Upper lobe of left lung (tissue), 6 donors: Measurements from ENCODE around the gene NYAP2. TPM values are rescaled to one million over a fixed set of nuclear protein-coding genes. Genes with fewer than 3 reads are reported as not detected.

Experiments used
- ATAC-seq, 2 donors: fragments of 200-7000 bp; cut with Tn5 transposase; one replicate each; pipeline ENCODE4 v1.9.1; 2022; ENCODE audit warnings: mild to moderate bottlenecking in 2 of 2, moderate library complexity in 2 of 2; ENCODE audit not compliant: low FRiP score in 2 of 2
- DNase-seq, 2 donors: peaks; one replicate each; pipeline ENCODE4 v3.0.0-alpha.2; 2019 to 2020
- H3K27ac ChIP-seq, 4 donors: fragments of 200-600 bp; sonication (generic); one replicate each; pipeline ENCODE4 v1.5.1; 2016 to 2019
- H3K27me3 ChIP-seq, 4 donors: fragments of 200-600 bp; sonication (generic); one replicate each; pipeline ENCODE4 v1.5.1; 2017 to 2019
- H3K36me3 ChIP-seq, 4 donors: fragments of 200-600 bp; sonication (generic); one replicate each; pipeline ENCODE4 v1.5.1; 2016 to 2019
- H3K4me1 ChIP-seq, 4 donors: fragments of 200-600 bp; sonication (generic); one replicate each; pipeline ENCODE4 v1.5.1; 2018 to 2019
- H3K4me3 ChIP-seq, 4 donors: fragments of 200-600 bp; sonication (generic); one replicate each; pipeline ENCODE4 v1.5.1; 2017 to 2019; ENCODE audit warnings: mild to moderate bottlenecking in 2 of 4, moderate library complexity in 1 of 4
- H3K9me3 ChIP-seq, 4 donors: fragments of 200-600 bp; sonication (generic); one replicate each; pipeline ENCODE4 v1.5.1; 2018 to 2019
- EP300 ChIP-seq, 4 donors: sonication (generic); formaldehyde crosslinking; IDR thresholded peaks; one replicate each; pipeline ENCODE4 v1.5.1; 2017; ENCODE audit warnings: antibody characterized with exemption in 4 of 4, control low read depth in 2 of 4
- POLR2A ChIP-seq, 4 donors: fragments of 450-650 bp; IDR thresholded peaks; one replicate each; pipeline ENCODE4 v1.5.1; 2016 to 2017; ENCODE audit warnings: antibody characterized with exemption in 4 of 4, mild to moderate bottlenecking in 2 of 4
- POLR2AphosphoS5 ChIP-seq, 2 donors: sonication (generic); formaldehyde crosslinking; IDR thresholded peaks; one replicate each; pipeline ENCODE4 v1.5.1; 2017; ENCODE audit warnings: antibody characterized with exemption in 2 of 2
- WGBS, 2 donors: methylation state at CpG; one replicate each; pipeline ENCODE4 v1.1.5; 2017 to 2018; 5-methylcytosine and 5-hydroxymethylcytosine counted together
- total RNA-seq, 6 donors: library from RNA; depleted of rRNA in 4 of 6; stranded (reverse); fragments of >200 nt in 4 of 6; gene quantifications; one replicate each; pipeline versions ENCODE4 v1.1.0 to v1.2.1, GENCODE V29; 2016 to 2021
- TF ChIP-seq, protein P1 (sequence below), 6 experiments: fragments of 450-650 bp in 4 of 6; fragments of 200-600 bp in 2 of 6; sonication (generic) in 2 of 6; IDR thresholded peaks; one replicate each; pipeline ENCODE4 v1.5.1; 2016 to 2019; ENCODE audit warnings: antibody characterized with exemption in 6 of 6
- donor health status: DM: no; HTN: no; CAD: no; lungs with moderate emphysema.
- donor health status: DM: no; HTN: yes; CAD: no; lungs with severe emphysema.

Gene NYAP2
- total RNA-seq, 6 donors from 2014 or later, result 0.15 to 3.1 (median 1.7) TPM

DNA sequence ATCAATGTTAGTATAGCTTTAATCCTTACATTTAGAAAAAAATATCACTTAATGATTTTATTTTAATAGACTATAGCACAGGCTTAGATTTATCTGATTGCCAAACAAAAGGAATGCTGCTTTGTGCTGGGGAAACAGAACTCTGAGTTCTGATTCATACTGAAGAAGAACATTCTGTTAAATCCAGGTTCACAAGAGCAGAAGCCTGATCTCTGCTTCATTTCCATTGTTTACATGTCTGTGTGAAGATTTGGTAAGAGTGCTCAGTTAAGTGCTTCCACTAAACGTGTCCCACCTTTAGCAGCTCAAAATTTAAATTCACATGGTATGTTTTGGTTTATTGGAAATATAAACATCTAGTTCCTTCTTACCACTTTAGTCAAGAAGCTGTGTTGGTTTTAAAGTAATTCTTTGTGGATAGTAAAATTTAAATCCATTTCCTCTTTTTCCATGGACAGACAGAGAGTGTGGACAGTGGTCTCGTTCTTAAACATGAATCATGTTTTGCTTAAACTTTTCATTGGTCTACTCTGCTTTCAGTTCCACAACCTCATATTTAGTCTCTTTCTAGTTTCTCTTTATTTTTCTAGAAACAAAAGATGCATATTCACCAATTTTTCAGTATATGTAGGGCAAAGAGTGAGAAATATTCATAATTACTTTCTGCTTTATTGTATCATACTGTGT is 59.1 kb downstream of the NYAP2 start:
- TF ChIP-seq EP300 (IDR thresholded peaks at IDR 0.05) (no peak), POLR2AphosphoS5 (IDR thresholded peaks at IDR 0.05) (no peak), POLR2A (IDR thresholded peaks at IDR 0.05) (no peak)
- TF ChIP-seq, protein P1, sequence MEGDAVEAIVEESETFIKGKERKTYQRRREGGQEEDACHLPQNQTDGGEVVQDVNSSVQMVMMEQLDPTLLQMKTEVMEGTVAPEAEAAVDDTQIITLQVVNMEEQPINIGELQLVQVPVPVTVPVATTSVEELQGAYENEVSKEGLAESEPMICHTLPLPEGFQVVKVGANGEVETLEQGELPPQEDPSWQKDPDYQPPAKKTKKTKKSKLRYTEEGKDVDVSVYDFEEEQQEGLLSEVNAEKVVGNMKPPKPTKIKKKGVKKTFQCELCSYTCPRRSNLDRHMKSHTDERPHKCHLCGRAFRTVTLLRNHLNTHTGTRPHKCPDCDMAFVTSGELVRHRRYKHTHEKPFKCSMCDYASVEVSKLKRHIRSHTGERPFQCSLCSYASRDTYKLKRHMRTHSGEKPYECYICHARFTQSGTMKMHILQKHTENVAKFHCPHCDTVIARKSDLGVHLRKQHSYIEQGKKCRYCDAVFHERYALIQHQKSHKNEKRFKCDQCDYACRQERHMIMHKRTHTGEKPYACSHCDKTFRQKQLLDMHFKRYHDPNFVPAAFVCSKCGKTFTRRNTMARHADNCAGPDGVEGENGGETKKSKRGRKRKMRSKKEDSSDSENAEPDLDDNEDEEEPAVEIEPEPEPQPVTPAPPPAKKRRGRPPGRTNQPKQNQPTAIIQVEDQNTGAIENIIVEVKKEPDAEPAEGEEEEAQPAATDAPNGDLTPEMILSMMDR (IDR thresholded peaks at IDR 0.05), result no peak
- 22 to 34% methylated on average over 2 of the region's 2 CpGs for WGBS, 2 donors
- H3K4me1 ChIP-seq, result no peaks in the 10 kb centered on the region
- H3K9me3 ChIP-seq, result no peaks in the 10 kb centered on the region
- no peak overlapping the region for H3K27ac ChIP-seq
- DNase-seq (no peak), ATAC-seq (no peak)
- H3K4me3 ChIP-seq, result no peak overlapping the region
- H3K27me3 ChIP-seq, result no peaks in the 10 kb centered on the region
- H3K36me3 ChIP-seq, result no peaks in the 10 kb centered on the region

DNA sequence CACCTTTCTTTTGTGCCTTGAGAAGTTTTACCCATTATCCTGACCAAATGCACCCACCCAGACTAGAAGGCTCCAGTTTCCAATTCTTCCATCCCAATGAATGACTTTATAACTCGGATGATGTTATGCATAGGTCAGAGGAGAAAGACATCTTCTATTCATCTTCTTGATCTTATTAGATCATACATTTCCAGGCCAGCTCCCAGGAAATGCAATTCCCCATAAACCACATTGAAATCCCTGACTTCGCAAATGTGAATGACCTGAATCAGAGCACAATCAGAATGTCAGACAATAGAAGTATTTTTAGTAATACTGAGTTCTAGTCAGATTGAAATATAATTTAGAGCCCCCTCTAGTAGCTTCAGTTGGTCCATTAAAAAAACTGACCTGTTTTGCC is 62.9 kb downstream of the NYAP2 start:
- no peaks in the 10 kb centered on the region for H3K27me3 ChIP-seq
- DNase-seq, result no peak
- ATAC-seq, result no peak
- TF ChIP-seq EP300 (IDR thresholded peaks at IDR 0.05), result no peak
- TF ChIP-seq, protein P1 (IDR thresholded peaks at IDR 0.05), result no peak
- no peak for TF ChIP-seq POLR2A (IDR thresholded peaks at IDR 0.05)
- TF ChIP-seq POLR2AphosphoS5 (IDR thresholded peaks at IDR 0.05), result no peak
- no peaks in the 10 kb centered on the region for H3K4me1 ChIP-seq
- H3K9me3 ChIP-seq, result no peaks in the 10 kb centered on the region
- 89 to 90% methylated on average over 2 of the region's 2 CpGs for WGBS, 2 donors
- H3K27ac ChIP-seq, result no peak overlapping the region
- H3K36me3 ChIP-seq, result no peaks in the 10 kb centered on the region
- H3K4me3 ChIP-seq, result no peak overlapping the region

DNA sequence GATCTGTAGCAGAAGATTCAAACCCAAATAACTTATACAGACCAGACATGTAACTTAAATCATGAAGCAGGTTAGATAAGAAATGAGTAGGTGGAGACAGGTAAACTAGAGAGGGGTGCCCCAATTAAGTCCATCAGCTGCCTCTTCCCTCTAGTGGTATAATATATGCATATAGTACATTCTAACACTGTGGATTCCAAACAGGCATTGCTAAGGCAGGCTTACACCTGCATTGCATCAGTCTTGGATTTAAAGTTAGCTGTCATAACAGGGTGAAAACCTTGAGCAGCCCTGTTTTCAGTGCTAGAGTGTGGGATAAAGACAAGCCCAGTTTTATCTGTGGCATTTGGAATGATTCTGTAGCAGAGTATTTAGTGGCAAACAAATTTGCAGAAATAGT is 63.4 kb downstream of the NYAP2 start:
- no peaks in the 10 kb centered on the region for H3K36me3 ChIP-seq
- no peak for TF ChIP-seq POLR2A (IDR thresholded peaks at IDR 0.05)
- no peak for TF ChIP-seq EP300 (IDR thresholded peaks at IDR 0.05)
- TF ChIP-seq POLR2AphosphoS5 (IDR thresholded peaks at IDR 0.05), result no peak
- TF ChIP-seq, protein P1 (IDR thresholded peaks at IDR 0.05), result no peak
- H3K27ac ChIP-seq, result no peak overlapping the region
- H3K9me3 ChIP-seq, result no peaks in the 10 kb centered on the region
- H3K4me1 ChIP-seq, result no peaks in the 10 kb centered on the region
- ATAC-seq, result no peak
- no peaks in the 10 kb centered on the region for H3K27me3 ChIP-seq
- no peak for DNase-seq
- no peak overlapping the region for H3K4me3 ChIP-seq

DNA sequence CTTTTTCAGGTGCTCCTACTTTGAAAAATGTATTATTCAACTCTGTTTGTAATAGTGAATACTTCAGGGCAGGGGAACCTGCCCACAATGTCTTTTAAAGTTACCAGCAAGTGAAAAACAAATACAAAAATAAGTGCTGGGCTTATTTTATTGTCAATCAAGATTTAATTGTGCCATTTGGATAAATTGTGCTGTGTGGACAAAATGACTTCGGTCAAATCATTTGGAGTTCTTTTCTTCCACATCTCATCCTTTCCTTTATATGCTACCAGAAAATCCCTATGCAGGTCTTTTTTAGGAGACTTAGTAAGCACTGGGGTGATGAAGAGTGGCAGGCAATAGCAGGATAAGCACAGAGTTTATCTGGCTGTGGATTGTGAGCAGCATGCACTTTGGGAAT is 63.9 kb downstream of the NYAP2 start:
- no peaks in the 10 kb centered on the region for H3K27me3 ChIP-seq
- no peak for DNase-seq
- TF ChIP-seq, protein P1 (IDR thresholded peaks at IDR 0.05), result no peak
- TF ChIP-seq EP300 (IDR thresholded peaks at IDR 0.05), result no peak
- no peak for TF ChIP-seq POLR2AphosphoS5 (IDR thresholded peaks at IDR 0.05)
- no peak for TF ChIP-seq POLR2A (IDR thresholded peaks at IDR 0.05)
- H3K9me3 ChIP-seq, result no peaks in the 10 kb centered on the region
- no peak for ATAC-seq
- H3K4me1 ChIP-seq, result no peaks in the 10 kb centered on the region
- H3K27ac ChIP-seq, result no peak overlapping the region
- 93 to 97% methylated on average over 1 of the region's 1 CpG for WGBS, 2 donors
- no peaks in the 10 kb centered on the region for H3K36me3 ChIP-seq
- no peak overlapping the region for H3K4me3 ChIP-seq
